Gastroesophageal sphincter (tissue), 3 donors: ENCODE data around the gene METTL26.

ENCODE experiments used
- CTCF ChIP-seq, 4 experiments: fragments of 200-600 bp in 2 of 4; fragments of 450-650 bp in 2 of 4; sonication (generic) in 1 of 4; IDR thresholded peaks; one replicate each; pipeline ENCODE4 v1.5.1; 2017 to 2019; ENCODE audit warnings: antibody characterized with exemption in 4 of 4, mild to moderate bottlenecking in 2 of 4, moderate library complexity in 2 of 4
- EP300 ChIP-seq: sonication (generic); formaldehyde crosslinking; IDR thresholded peaks from one replicate; pipeline ENCODE4 v1.6.1; 2017; ENCODE audit warnings: antibody characterized with exemption, mild to moderate bottlenecking
- POLR2A ChIP-seq, 2 donors: fragments of 450-650 bp; IDR thresholded peaks; one replicate each; pipeline ENCODE4 v1.6.1; 2017; ENCODE audit warnings: antibody characterized with exemption in 2 of 2, mild to moderate bottlenecking in 2 of 2, moderate library complexity in 1 of 2
- POLR2AphosphoS5 ChIP-seq: sonication (generic); formaldehyde crosslinking; IDR thresholded peaks from one replicate; pipeline ENCODE4 v1.6.1; 2017; ENCODE audit warnings: antibody characterized with exemption

DNA sequence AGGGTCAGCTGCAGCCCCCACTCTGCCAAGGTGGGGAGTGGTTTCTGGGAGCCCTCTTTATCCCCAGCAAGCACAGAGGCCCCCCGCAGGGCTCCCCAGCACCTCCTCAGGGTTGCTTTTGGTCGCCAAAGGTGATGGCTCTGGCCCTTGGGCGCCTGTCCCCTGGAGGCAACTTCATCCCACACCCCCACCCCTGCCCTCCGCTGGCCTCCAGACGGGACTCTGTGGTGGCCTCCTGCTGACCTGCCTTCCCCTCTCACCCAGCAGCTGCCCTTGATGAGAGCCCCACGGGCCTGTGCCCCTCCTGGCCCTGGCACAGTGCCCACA is 24.0 kb upstream of the METTL26 start:
- TF ChIP-seq CTCF (IDR thresholded peaks at IDR 0.05), result no peak
- TF ChIP-seq POLR2A (IDR thresholded peaks at IDR 0.05), result no peak
- no peak for TF ChIP-seq POLR2AphosphoS5
- TF ChIP-seq EP300, result no peak
